K562 (cell line): Measurements from ENCODE around the gene PNKD. TPM values are rescaled to one million over a fixed set of nuclear protein-coding genes. Genes with fewer than 3 reads are reported as not detected.
A peak's percentile ranks its signal among the peaks of the same experiment; 100 is the strongest.

ENCODE experiments used
- ATF3 ChIP-seq, 2 experiments: fragments of 450-650 bp in 1 of 2; sonication (generic) in 1 of 2; formaldehyde crosslinking in 1 of 2; IDR thresholded peaks in 1 of 2; conservative IDR thresholded peaks in 1 of 2; 2 replicates each; pipeline versions ENCODE4 v1.6.1 to v1.8.1; 2016 to 2023; ENCODE audit warnings: mild to moderate bottlenecking in 2 of 2, moderate library complexity in 2 of 2, inconsistent platforms in 1 of 2, missing genetic modification reagents in 1 of 2
- CREB3L1 ChIP-seq: fragments of 450-650 bp; IDR thresholded peaks from 2 replicates; pipeline ENCODE4 v1.6.1; 2014; ENCODE audit warnings: low read depth, mild to moderate bottlenecking, moderate library complexity, borderline replicate concordance
- CTBP1 ChIP-seq: fragments of 450-650 bp; IDR thresholded peaks from 2 replicates; pipeline ENCODE4 v1.6.1; 2016; ENCODE audit warnings: borderline replicate concordance
- CXXC5 ChIP-seq: fragments of 250-450 bp; sonication (Bioruptor Pico); IDR thresholded peaks from 2 replicates; pipeline ENCODE4 v1.8.0; 2022; ENCODE audit warnings: inconsistent platforms, mild to moderate bottlenecking, moderate library complexity
- DDX20 ChIP-seq: fragments of 450-650 bp; IDR thresholded peaks from 2 replicates; pipeline ENCODE4 v1.6.1; 2016; ENCODE audit warnings: missing genetic modification characterization, low read depth, mild to moderate bottlenecking, missing compliant biosample characterization, moderate library complexity
- EP300 ChIP-seq: IDR thresholded peaks from 2 replicates; pipeline ENCODE4 v1.6.1; 2012; ENCODE audit warnings: low read length, improper control_type of control experiment
- EP400 ChIP-seq: fragments of 450-650 bp; IDR thresholded peaks from 2 replicates; pipeline ENCODE4 v1.6.1; 2017; ENCODE audit warnings: antibody characterized with exemption, mild to moderate bottlenecking, moderate library complexity
- KDM5B ChIP-seq: fragments of 200-600 bp; sonication (generic); IDR thresholded peaks from 2 replicates; pipeline ENCODE4 v1.6.1; 2012; ENCODE audit warnings: low read depth, mild to moderate bottlenecking, moderate library complexity, low read length, control low read depth, inconsistent platforms; ENCODE audit not compliant: insufficient replicate concordance
- MBD2 ChIP-seq: sonication (generic); IDR thresholded peaks from 2 replicates; pipeline ENCODE4 v1.6.1; 2016; ENCODE audit warnings: low read depth, borderline replicate concordance
- NFRKB ChIP-seq: fragments of 450-650 bp; IDR thresholded peaks from 2 replicates; pipeline ENCODE4 v1.6.1; 2016; ENCODE audit warnings: low read depth
- NR2C2 ChIP-seq, 2 experiments: fragments of 200-800 bp in 1 of 2; sonication (Bioruptor generic) in 1 of 2; sonication (generic) in 1 of 2; formaldehyde crosslinking in 1 of 2; IDR thresholded peaks; 2 replicates each; pipeline versions ENCODE4 v1.6.1 to v1.8.0; 2016 to 2022; ENCODE audit warnings: mild to moderate bottlenecking in 1 of 2, missing compliant biosample characterization in 1 of 2, missing genetic modification characterization in 1 of 2, missing genetic modification reagents in 1 of 2
- NRF1 ChIP-seq, 2 experiments: fragments of 450-650 bp; IDR thresholded peaks in 1 of 2; conservative IDR thresholded peaks in 1 of 2; 2 replicates each; pipeline ENCODE4 v1.6.1; 2014; ENCODE audit warnings: mild to moderate bottlenecking in 2 of 2
- PRDM10 ChIP-seq: fragments of 450-650 bp; IDR thresholded peaks from 2 replicates; pipeline ENCODE4 v1.6.1; 2018; ENCODE audit not compliant: partially characterized antibody
- PRPF4 ChIP-seq: fragments of 200-400 bp; formaldehyde crosslinking; IDR thresholded peaks from one replicate; pipeline ENCODE4 v1.6.1; 2017; ENCODE audit warnings: low read length, low read depth, mild to moderate bottlenecking; ENCODE audit not compliant: insufficient read depth, poor library complexity, severe bottlenecking
- SMAD1 ChIP-seq: fragments of 150-350 bp; IDR thresholded peaks from 2 replicates; pipeline ENCODE4 v1.6.1; 2014; ENCODE audit warnings: low read length, low read depth; ENCODE audit not compliant: partially characterized antibody
- ZFX ChIP-seq: sonication (generic); formaldehyde crosslinking; IDR thresholded peaks from 2 replicates; pipeline ENCODE4 v1.8.0; 2022; ENCODE audit warnings: mild to moderate bottlenecking, missing genetic modification reagents, moderate library complexity
- ZNF184 ChIP-seq: sonication (generic); formaldehyde crosslinking; IDR thresholded peaks from 2 replicates; pipeline ENCODE4 v1.5.0; 2020; ENCODE audit warnings: missing genetic modification reagents
- ZNF511 ChIP-seq: sonication (generic); formaldehyde crosslinking; IDR thresholded peaks from 2 replicates; pipeline ENCODE4 v1.8.0; 2022; ENCODE audit warnings: mild to moderate bottlenecking, missing genetic modification reagents
- ZNF75A ChIP-seq: fragments of 450-650 bp; formaldehyde crosslinking; IDR thresholded peaks from 2 replicates; pipeline ENCODE4 v1.4.0; 2020; ENCODE audit warnings: mild to moderate bottlenecking
- ZNF79 ChIP-seq: fragments of 250-450 bp; sonication (Bioruptor Pico); IDR thresholded peaks from 2 replicates; pipeline ENCODE4 v1.4.0; 2020; ENCODE audit warnings: low read depth, mild to moderate bottlenecking, moderate library complexity
- polyA plus RNA-seq, 8 experiments: library from polyadenylated mRNA; depleted of rRNA in 4 of 8; stranded (reverse) in 5 of 8; unstranded in 3 of 8; fragments of >200 nt; fragmentation: Nextera tagmentation in 2 of 8; fragmentation: Illumina TruSeq in 1 of 8; extraction: Ambion mirVana in 2 of 8; extraction: Trizol in 1 of 8; gene quantifications; 2 replicates each; pipeline versions ENCODE4 v1.2.1 to v1.2.3, GENCODE V29; 2011 to 2014; ENCODE audit warnings: inconsistent platforms in 1 of 8, missing spikeins in 1 of 8
- total RNA-seq, 7 experiments: library from RNA; depleted of rRNA in 6 of 7; stranded (reverse); fragments of >200 nt in 6 of 7; fragmentation: Illumina TruSeq in 2 of 7; extraction: Trizol in 2 of 7; gene quantifications; 2 replicates each; pipeline versions ENCODE4 v1.2.1 to v1.2.3, GENCODE V29; 2011 to 2021; ENCODE audit warnings: low replicate concordance in 1 of 7

PNKD gene
- total and polyA plus RNA-seq, 9 of the 15 experiments (the other 6 are each of a cell fraction or from before 2014, with no cell fraction given) = 26.0 to 105 (median 60.1) TPM

- peak; percentile 31 for TF ChIP-seq PRDM10
- no peak for TF ChIP-seq ATF3 (IDR thresholded peaks at IDR 0.05)
- no peak for TF ChIP-seq ATF3 (CRISPR knock-in tag; conservative IDR thresholded peaks at IDR 0.05)
- no peak for TF ChIP-seq PRPF4
- no peak for TF ChIP-seq ZNF184
- peak; percentile 71 for TF ChIP-seq CXXC5 (CRISPR knock-in tag)
- peak; percentile 13; the same call in 1 of the 2 replicates for TF ChIP-seq NFRKB
- TF ChIP-seq ZFX (CRISPR knock-in tag) = peak; percentile 99
- no peak; the same call in 1 of the 2 replicates for TF ChIP-seq NR2C2 (CRISPR knock-in tag; IDR thresholded peaks at IDR 0.05)
- peak; percentile 81 for TF ChIP-seq NR2C2 (tag; IDR thresholded peaks at IDR 0.05)
- peak; percentile 16; the same call in 1 of the 2 replicates for TF ChIP-seq CTBP1
- peak; percentile 79 to 81 for TF ChIP-seq NRF1 (conservative IDR thresholded peaks at IDR 0.05 in 1 of 2, IDR thresholded peaks at IDR 0.05 in 1 of 2)
- TF ChIP-seq MBD2 = peak; percentile 59
- TF ChIP-seq EP300 = 0 out of 2 replicates have a peak, but pooled peaks have one; percentile 10
- no peak for TF ChIP-seq ZNF75A (CRISPR knock-in tag)
- TF ChIP-seq KDM5B = peak; percentile 84
- TF ChIP-seq DDX20 (tag) = no peak
- TF ChIP-seq ZNF79 = no peak
- no peak for TF ChIP-seq SMAD1
- peak; percentile 70; the same call in 1 of the 2 replicates for TF ChIP-seq CREB3L1
- peak; percentile 83 for TF ChIP-seq EP400
- peak; percentile 65 for TF ChIP-seq ZNF511 (CRISPR knock-in tag)
Measured at GRCh38 chr2:218367415-218368149, 97.3 kb downstream of the PNKD start (continued).
